ENCODE measurements around the gene ABO. TPM values are rescaled to one million over a fixed set of nuclear protein-coding genes. Genes with fewer than 3 reads are reported as not detected.
"Not testable (repeated sequence)": the region's sequence is repeated elsewhere in the genome, so short reads cannot be mapped to it uniquely, and the experiment has no call there.

Gene ABO
- total RNA-seq, 1 experiment from 2014 or later: 2.8 TPM

DNA sequence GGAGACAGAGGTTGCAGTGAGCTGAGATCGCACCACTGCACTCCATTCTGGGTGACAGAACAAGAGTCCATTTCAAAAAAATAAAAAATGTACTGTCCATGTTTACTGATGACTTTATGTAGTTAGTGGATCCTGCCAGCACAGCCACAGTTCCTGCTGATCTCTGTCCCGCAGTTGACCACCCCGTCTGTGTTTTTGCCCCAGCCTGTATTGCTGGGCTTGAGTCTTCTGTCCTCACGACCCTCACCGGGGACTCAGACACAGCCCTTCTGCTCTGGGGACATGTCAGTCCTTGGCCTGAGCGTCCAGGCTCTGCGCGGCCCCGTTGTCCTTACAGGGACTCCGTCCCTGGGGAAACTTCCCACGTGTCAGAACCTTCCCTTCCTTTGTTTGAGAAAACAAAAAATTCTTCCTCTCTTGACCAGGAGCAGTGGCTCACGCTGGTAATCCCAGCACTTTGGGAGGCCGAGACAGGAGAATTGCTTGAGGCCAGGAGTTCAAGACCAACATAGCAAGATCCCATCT lies 46.5 kb upstream of the ABO start:
- CTCF ChIA-PET: no interaction called here
- H3K9me3 Mint-ChIP-seq (ENCODE audit: low read depth, unreplicated experiment): peaks cover 3% of the 10 kb centered on the region
- no peak for DNase-seq
- TF ChIP-seq, protein P1, sequence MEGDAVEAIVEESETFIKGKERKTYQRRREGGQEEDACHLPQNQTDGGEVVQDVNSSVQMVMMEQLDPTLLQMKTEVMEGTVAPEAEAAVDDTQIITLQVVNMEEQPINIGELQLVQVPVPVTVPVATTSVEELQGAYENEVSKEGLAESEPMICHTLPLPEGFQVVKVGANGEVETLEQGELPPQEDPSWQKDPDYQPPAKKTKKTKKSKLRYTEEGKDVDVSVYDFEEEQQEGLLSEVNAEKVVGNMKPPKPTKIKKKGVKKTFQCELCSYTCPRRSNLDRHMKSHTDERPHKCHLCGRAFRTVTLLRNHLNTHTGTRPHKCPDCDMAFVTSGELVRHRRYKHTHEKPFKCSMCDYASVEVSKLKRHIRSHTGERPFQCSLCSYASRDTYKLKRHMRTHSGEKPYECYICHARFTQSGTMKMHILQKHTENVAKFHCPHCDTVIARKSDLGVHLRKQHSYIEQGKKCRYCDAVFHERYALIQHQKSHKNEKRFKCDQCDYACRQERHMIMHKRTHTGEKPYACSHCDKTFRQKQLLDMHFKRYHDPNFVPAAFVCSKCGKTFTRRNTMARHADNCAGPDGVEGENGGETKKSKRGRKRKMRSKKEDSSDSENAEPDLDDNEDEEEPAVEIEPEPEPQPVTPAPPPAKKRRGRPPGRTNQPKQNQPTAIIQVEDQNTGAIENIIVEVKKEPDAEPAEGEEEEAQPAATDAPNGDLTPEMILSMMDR (IDR thresholded peaks at IDR 0.05; ENCODE audit: unreplicated experiment): no peak
- no peaks in the 10 kb centered on the region for H3K36me3 Mint-ChIP-seq (ENCODE audit: insufficient read depth, unreplicated experiment)
- intact Hi-C loops (cut with micrococcal nuclease; ENCODE audit: unreplicated experiment): no loop called here
- H3K4me3 Mint-ChIP-seq (ENCODE audit: low read depth, unreplicated experiment): no peak overlapping the region
- no peaks in the 10 kb centered on the region for H3K4me1 Mint-ChIP-seq (ENCODE audit: low read depth, unreplicated experiment)
- H3K27ac Mint-ChIP-seq (ENCODE audit: unreplicated experiment): no peak overlapping the region
- H3K27me3 Mint-ChIP-seq (ENCODE audit: unreplicated experiment): peaks cover 47% of the 10 kb centered on the region
- BruUV-seq (replicated peaks): no TSS peak

DNA sequence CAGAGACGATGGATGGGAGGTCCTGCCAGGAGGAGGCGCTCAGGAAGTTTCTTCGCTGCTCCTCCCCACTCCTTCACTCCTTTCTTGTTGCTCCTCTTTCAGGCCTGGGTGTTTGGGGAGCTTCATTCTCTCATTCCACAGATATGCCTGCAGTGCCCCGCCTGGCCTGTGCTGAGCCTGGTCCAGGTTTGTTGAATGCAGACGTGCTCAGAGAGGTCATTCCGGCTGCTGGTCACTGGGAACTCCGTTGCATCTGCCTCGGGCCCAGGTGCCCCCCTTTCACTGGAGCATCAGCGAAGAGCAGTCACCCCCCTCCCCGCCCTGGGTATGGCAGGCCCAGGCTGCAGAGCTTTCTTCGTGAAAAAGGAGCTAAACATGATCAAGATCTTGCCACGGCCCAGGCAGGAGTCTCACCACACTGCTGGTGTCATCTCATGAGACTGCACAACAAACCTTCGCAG lies 45.5 kb upstream of the ABO start:
- CTCF ChIA-PET: no interaction called here
- no peak overlapping the region for H3K27ac Mint-ChIP-seq (ENCODE audit: unreplicated experiment)
- BruUV-seq (replicated peaks): no TSS peak
- no peaks in the 10 kb centered on the region for H3K36me3 Mint-ChIP-seq (ENCODE audit: insufficient read depth, unreplicated experiment)
- intact Hi-C loops (cut with micrococcal nuclease; ENCODE audit: unreplicated experiment): no loop called here
- TF ChIP-seq, protein P1 (IDR thresholded peaks at IDR 0.05; ENCODE audit: unreplicated experiment): no peak
- no peak for DNase-seq
- no peaks in the 10 kb centered on the region for H3K4me1 Mint-ChIP-seq (ENCODE audit: low read depth, unreplicated experiment)
- H3K9me3 Mint-ChIP-seq (ENCODE audit: low read depth, unreplicated experiment): peaks cover 3% of the 10 kb centered on the region
- peaks cover 48% of the 10 kb centered on the region for H3K27me3 Mint-ChIP-seq (ENCODE audit: unreplicated experiment)
- no peak overlapping the region for H3K4me3 Mint-ChIP-seq (ENCODE audit: low read depth, unreplicated experiment)

DNA sequence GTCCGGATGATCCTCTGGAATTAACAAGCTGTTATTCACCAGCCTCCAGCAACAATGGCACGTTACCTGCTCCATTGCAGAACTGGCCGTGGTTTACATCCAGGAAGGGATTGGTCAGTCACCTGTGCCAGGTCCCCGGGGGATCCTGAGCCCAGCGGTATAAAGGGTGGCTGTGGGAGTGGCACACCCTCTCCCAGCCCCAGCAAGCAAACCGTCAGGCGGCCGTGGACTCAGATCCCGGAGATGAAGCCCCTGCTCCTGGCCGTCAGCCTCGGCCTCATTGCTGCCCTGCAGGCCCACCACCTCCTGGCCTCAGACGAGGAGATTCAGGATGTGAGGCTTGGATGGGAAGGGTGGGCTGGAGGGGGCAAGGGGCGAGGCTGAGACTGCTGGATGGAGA lies 42.5 kb upstream of the ABO start:
- H3K36me3 Mint-ChIP-seq (ENCODE audit: insufficient read depth, unreplicated experiment); DNase-seq; H3K27ac Mint-ChIP-seq (ENCODE audit: unreplicated experiment); H3K4me3 Mint-ChIP-seq (ENCODE audit: low read depth, unreplicated experiment); H3K9me3 Mint-ChIP-seq (ENCODE audit: low read depth, unreplicated experiment); H3K4me1 Mint-ChIP-seq (ENCODE audit: low read depth, unreplicated experiment); CTCF ChIA-PET; BruUV-seq (replicated peaks); intact Hi-C loops (cut with micrococcal nuclease; ENCODE audit: unreplicated experiment): not testable (repeated sequence)
- peaks cover 28% of the 10 kb centered on the region for H3K27me3 Mint-ChIP-seq (ENCODE audit: unreplicated experiment)

DNA sequence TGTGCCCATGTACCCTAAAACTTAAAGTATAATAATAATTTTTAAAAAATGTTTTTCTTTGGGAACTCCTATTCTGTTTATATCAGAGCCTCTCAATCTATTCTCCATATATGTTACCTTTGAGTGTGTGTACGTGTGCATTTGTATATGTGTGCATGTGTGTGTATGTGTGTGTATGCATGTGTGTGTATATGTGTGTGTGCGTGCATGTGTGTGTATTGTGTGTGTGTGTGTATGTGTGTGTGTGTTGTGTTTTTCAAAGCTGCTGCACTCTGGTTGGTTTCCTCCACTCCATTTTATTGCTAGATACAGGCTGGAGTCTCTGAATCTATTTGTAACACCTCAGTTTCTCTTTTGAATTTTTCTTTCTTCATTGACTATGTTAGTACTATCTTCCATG lies 41.0 kb upstream of the ABO start:
- Mint-ChIP-seq H3K4me1 (ENCODE audit: low read depth, unreplicated experiment) (no peaks in the 10 kb centered on the region), H3K27me3 (ENCODE audit: unreplicated experiment) (peaks cover 17% of the 10 kb centered on the region), H3K36me3 (ENCODE audit: insufficient read depth, unreplicated experiment) (no peaks in the 10 kb centered on the region), H3K9me3 (ENCODE audit: low read depth, unreplicated experiment) (no peaks in the 10 kb centered on the region), H3K4me3 (ENCODE audit: low read depth, unreplicated experiment) (no peak overlapping the region), H3K27ac (ENCODE audit: unreplicated experiment) (no peak overlapping the region)
- TF ChIP-seq, protein P1 (IDR thresholded peaks at IDR 0.05; ENCODE audit: unreplicated experiment): no peak
- BruUV-seq (replicated peaks): no TSS peak
- intact Hi-C loops (cut with micrococcal nuclease; ENCODE audit: unreplicated experiment): no loop called here
- CTCF ChIA-PET: no interaction called here
- no peak for DNase-seq

DNA sequence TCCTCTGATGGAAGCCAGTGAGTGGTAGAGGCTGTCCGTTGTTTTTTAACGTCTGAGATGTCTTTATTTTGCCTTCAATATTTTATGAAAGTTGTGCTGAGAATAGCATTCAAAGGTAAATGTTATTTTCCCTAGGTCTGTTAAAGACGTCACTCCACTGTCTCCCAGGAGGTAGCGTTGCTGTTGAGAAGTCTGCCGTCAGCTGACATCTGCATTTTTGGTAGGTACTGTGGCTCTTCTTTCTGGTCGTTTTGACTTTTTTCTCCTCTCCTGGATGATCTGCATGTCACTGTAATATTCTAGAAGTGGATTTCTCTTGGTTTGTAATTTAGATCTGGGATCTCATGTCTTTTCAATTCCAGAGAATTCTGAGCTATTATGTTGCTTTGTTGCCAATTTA lies 34.6 kb upstream of the ABO start:
- no peak for DNase-seq
- CTCF ChIA-PET: interaction anchor here (0.7 kb wide), 1 partner anchor 194 kb away, joined by 4 read pairs; no protein-coding TSS in a partner anchor
- no peak overlapping the region for H3K4me3 Mint-ChIP-seq (ENCODE audit: low read depth, unreplicated experiment)
- H3K27ac Mint-ChIP-seq (ENCODE audit: unreplicated experiment): no peak overlapping the region
- H3K36me3 Mint-ChIP-seq (ENCODE audit: insufficient read depth, unreplicated experiment): no peaks in the 10 kb centered on the region
- H3K9me3 Mint-ChIP-seq (ENCODE audit: low read depth, unreplicated experiment): peaks cover 7% of the 10 kb centered on the region
- peaks cover 60% of the 10 kb centered on the region for H3K27me3 Mint-ChIP-seq (ENCODE audit: unreplicated experiment)
- H3K4me1 Mint-ChIP-seq (ENCODE audit: low read depth, unreplicated experiment): no peaks in the 10 kb centered on the region
- intact Hi-C loops (cut with micrococcal nuclease; ENCODE audit: unreplicated experiment): no loop called here
- no TSS peak for BruUV-seq (replicated peaks)
- TF ChIP-seq, protein P1 (IDR thresholded peaks at IDR 0.05; ENCODE audit: unreplicated experiment): no peak

Measured in Calu3 (cell line).